ENCODE data around the gene C1QTNF6.

Gene C1QTNF6

GRCh38 chr22:37223965-37224551 lies 36.0 kb upstream of the C1QTNF6 start:
- DNase-seq (ENCODE audit: low read depth): no peak

GRCh38 chr22:37222440-37222971 lies 34.5 kb upstream of the C1QTNF6 start:
- no peak for DNase-seq (ENCODE audit: low read depth)

- no peak for DNase-seq (ENCODE audit: low read depth)
These were observed 33.6 kb upstream of the C1QTNF6 start for GRCh38 chr22:37221424-37222333.

GRCh38 chr22:37220543-37220981 lies 32.5 kb upstream of the C1QTNF6 start:
- DNase-seq (ENCODE audit: low read depth): no peak

GRCh38 chr22:37219533-37219932 lies 31.5 kb upstream of the C1QTNF6 start:
- DNase-seq (ENCODE audit: low read depth): no peak

- no peak for DNase-seq (ENCODE audit: low read depth)
These were observed 30.8 kb upstream of the C1QTNF6 start for GRCh38 chr22:37218771-37219411.

- DNase-seq (ENCODE audit: low read depth): no peak
These were observed 30.3 kb upstream of the C1QTNF6 start for GRCh38 chr22:37218399-37218770.

- no peak for DNase-seq (ENCODE audit: low read depth)
These were observed 27.8 kb upstream of the C1QTNF6 start for GRCh38 chr22:37215890-37216289.

GRCh38 chr22:37214731-37215030 lies 26.6 kb upstream of the C1QTNF6 start:
- DNase-seq (ENCODE audit: low read depth): no peak

- no peak for DNase-seq (ENCODE audit: low read depth)
These were observed 26.1 kb upstream of the C1QTNF6 start for GRCh38 chr22:37213941-37214730.

GRCh38 chr22:37213218-37213855 lies 25.3 kb upstream of the C1QTNF6 start:
- no peak for DNase-seq (ENCODE audit: low read depth)

GRCh38 chr22:37212174-37212906 lies 24.3 kb upstream of the C1QTNF6 start, which contains the start of gene SSTR3:
Gene SSTR3, minus strand, starts transcription at chr22:37212477. Its CDS starts 4,674 bp downstream, at chr22:37207803.
- no peak for DNase-seq (ENCODE audit: low read depth)

- no peak for DNase-seq (ENCODE audit: low read depth)
These were observed 23.8 kb upstream of the C1QTNF6 start for GRCh38 chr22:37211866-37212173.

GRCh38 chr22:37211075-37211865 lies 23.2 kb upstream of the C1QTNF6 start:
- DNase-seq (ENCODE audit: low read depth): no peak

- no peak for DNase-seq (ENCODE audit: low read depth)
These were observed 22.2 kb upstream of the C1QTNF6 start for GRCh38 chr22:37210041-37210803.

GRCh38 chr22:37209140-37209845 lies 21.2 kb upstream of the C1QTNF6 start:
- no peak for DNase-seq (ENCODE audit: low read depth)

GRCh38 chr22:37208401-37209139 lies 20.5 kb upstream of the C1QTNF6 start:
- no peak for DNase-seq (ENCODE audit: low read depth)

GRCh38 chr22:37207981-37208380 lies 19.9 kb upstream of the C1QTNF6 start:
- DNase-seq (ENCODE audit: low read depth): no peak
